Measurements from ENCODE around the gene FTO.
"Not testable (repeated sequence)": the region's sequence is repeated elsewhere in the genome, so short reads cannot be mapped to it uniquely, and the experiment has no call there.

FTO gene

DNA sequence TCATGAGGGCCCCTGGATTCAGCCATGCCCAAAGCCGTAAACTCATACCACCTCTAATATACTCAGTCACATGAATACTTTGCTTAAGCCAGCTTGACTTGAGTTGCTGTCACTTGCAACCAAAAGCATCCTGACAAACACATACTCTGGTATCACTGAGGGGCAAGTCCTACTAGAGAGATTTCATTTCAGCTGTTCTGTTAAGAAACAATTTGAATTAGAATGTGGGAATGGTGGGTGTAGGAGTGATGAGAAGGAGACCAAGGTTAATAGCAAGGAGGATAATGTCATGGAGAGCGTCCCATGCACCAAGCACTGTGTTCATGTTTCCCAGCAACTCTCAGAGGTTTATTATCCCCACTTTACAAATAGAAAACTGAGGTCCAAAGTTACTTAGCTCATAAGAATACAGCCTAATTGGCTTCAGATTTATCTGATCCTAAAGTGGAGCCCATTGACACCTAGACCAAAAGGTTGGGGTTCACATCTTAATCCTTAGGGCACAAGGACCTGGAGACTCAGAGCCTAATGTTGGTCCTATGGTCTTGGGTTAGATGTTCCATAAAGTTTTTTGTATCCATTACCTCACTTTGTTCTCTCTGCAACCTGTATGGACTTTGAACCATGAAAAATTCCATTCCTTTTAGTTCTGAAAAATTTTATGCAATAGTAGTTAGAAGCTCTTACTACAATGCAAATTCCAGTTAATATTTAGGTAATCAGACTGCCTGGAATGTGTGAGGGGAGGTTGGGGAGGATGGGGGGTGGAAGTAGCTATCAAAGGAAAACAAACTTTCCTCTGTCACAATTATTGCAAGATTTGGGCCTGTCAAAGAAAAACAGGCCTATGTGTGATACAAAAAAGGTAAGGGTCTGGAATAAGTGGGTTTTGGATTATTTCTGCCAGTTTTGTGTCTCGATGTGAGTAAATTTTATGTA, 476.7 kb downstream of the FTO start:
- DNase-seq (ENCODE audit: low spot score): no peak

DNA sequence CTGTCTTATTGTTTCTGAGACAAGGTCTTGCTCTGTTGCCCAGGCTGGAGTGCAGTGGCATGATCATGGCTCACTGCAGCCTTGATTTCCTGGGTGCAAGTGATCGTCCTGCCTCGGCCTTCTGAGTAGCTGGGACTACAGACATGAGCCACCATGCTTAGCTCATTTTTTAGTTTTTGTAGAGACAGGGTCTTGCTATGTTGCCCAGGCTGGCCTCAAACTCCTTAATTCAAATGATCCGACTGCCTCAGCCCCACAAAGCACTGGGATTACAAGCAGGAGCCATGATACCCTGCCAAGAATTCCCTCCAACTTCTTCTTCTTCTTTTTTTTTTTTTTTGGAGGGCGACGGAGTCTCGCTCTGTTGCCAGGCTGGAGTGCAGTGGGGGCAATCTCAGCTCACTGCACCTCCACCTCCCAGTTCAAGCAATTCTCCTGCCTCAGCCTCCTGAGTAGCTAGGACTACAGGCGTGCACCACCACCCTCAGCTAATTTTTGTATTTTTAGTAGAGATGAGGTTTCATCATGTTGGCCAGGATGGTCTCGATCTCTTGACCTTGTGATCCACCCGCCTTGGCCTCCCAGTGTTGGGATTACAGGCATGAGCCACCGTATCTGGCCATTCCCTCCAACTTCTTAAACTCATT, 477.9 kb downstream of the FTO start:
- not testable (repeated sequence) for DNase-seq (ENCODE audit: low spot score)

GRCh38 chr16:54185045-54185444, 481.1 kb downstream of the FTO start:
- no peak for DNase-seq (ENCODE audit: low spot score)

GRCh38 chr16:54191163-54191562, 487.2 kb downstream of the FTO start:
- DNase-seq (ENCODE audit: low spot score): no peak

- no peak for DNase-seq (ENCODE audit: low spot score)
Observed at GRCh38 chr16:54191592-54191991, 487.6 kb downstream of the FTO start.

DNA sequence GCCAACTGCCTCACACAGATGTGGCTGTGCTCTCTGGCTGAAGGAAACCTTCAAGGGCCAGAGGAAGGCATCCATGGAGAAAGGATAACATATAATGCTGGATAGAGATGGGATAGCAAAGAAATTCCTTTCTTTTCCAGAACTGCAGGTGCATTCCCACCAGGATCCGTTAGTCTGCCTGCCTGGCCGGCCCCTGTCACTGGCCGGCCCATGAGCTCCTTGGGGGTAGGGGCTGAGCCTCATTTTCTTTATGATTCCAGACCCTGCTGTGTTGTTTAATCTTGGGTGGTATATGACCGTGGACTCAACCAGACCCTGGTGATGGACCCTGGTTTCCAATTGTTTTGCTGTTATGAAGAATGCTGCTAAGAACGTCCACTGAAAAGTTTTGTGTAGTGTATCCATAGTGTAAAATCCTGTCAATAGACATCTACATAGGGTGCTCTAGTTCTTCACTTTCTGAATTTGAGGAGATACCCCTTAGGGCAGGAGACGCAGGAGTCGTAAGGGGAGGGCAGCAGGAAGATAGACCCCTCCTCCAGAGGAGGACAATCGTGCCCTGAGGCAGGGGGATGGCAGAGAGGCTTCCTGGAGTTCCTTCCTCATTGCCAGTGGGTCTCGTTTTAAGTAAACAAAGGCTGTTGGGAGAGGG, 489.2 kb downstream of the FTO start:
- no peak for DNase-seq (ENCODE audit: low spot score)

- DNase-seq (ENCODE audit: low spot score): peak; percentile 80
Observed at GRCh38 chr16:54193665-54194333, 489.8 kb downstream of the FTO start.

DNA sequence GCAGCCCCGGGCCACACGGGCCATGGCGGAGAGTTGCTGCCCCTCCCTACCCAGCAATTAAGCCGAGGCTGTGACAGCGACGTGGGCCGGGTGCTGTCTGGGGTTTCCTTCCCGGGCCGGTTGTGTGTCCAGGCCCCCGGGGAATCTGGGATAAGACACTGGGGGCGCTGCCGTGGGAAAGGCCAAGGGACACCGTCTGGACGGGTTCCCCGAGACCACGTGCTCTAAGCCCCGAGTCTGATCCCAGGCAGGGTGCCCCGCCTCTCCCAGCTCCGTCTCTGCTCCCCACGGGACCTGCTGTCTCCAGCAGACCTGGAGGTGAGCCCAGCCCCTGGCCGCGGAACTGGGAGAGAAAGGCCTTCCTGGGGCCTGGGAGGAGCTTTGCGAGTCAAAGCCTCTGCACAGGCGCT, 490.4 kb downstream of the FTO start:
- DNase-seq (ENCODE audit: low spot score): no peak

DNA sequence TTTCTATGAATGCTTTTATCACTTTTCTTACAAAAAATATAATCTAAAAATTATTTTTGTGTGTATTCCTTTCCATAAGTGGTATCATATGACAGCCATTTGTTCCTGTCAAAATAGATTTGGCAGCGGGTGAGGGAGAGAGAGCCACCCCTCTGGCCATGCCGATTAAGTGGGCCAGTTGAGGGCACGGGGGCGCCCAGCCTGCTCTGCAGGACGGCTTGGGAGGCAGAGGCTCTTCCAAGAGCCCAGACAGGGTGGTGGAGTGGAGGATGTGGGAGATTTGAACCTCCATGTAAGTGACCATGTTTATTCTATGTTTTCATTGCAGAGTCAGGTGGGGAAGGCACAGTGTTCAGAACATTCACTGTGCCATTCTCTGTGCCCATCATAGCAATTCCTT, 493.8 kb downstream of the FTO start:
- no peak for DNase-seq (ENCODE audit: low spot score)

DNA sequence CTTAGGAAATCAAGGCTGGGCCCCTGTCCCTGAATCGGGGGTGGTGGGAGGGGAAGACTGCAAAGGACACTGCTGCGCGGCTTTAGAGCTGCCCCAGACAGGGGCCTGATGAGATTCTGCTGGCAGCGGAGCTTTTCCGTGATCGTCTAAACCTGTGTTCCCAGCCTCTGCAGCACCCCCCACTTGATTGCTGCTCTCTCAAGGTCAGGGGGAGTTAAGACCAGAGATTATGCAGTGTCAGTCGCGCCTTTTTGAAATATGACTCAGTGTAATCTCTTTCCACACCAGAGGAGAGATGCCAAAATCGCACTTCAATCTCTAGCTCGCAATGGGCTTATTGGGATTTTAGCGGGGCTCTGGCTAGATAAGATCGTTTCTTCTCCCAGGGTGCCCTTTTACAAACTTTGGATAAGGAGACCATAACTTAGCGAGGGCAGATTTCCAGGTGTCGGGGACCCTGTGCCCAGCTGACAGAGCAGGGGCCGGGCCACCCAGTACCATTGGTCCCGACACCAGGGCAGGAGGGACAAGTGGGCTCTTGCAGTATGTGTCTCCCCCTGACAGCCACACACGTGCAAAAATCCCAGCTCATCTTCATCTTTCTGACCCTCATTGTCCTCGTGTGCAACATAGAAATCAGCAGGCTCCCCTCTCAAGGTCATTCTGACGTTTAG, 495.7 kb downstream of the FTO start:
- DNase-seq (ENCODE audit: low spot score): no peak

GRCh38 chr16:54200161-54200534, 496.2 kb downstream of the FTO start:
- no peak for DNase-seq (ENCODE audit: low spot score)

DNA sequence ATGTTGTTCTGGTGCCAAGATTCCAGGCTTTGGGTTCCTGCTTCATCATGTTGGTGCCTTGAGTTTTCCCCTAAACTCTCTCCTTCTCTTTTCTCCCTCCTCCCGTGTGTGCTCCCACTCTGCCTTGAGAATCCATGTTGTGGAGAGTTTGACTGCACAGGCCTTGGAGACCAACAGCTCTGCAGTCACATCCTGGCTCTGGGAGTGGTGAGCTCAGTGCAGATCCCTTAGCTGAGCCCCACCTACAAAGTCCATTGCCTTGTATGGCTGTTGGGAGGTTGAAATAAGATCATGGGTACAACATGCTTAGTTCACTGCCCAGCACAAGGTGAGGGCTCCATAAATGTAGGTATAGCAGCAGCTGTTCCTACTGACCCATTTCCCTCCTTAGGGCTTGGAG, 496.8 kb downstream of the FTO start:
- DNase-seq (ENCODE audit: low spot score): no peak

DNA sequence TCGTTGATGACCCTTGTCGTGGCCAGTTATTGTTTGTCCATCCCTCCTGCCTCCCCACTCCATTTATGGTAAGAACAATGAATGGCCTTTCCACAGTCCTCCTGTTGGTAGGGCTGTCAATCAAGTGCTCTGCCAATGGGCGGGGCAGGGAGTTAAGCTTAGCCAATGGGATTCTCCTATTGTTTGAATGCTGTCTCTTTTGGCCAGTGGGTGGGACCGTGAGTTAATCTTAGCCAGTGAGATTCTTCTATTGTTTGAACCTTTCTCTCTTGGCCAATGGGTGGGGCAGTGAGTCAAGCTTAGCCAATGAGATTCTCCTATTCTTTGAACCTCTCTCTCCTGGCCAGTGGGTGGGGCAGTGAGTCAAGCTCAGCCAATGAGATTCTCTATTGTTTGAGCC, 497.2 kb downstream of the FTO start:
- DNase-seq (ENCODE audit: low spot score): peak; percentile 71

Measured in NAMALWA (cell line).